ENCODE data around the gene DSCAM.
"Not testable (repeated sequence)": the region's sequence is repeated elsewhere in the genome, so short reads cannot be mapped to it uniquely, and the experiment has no call there.

Gene DSCAM

DNA sequence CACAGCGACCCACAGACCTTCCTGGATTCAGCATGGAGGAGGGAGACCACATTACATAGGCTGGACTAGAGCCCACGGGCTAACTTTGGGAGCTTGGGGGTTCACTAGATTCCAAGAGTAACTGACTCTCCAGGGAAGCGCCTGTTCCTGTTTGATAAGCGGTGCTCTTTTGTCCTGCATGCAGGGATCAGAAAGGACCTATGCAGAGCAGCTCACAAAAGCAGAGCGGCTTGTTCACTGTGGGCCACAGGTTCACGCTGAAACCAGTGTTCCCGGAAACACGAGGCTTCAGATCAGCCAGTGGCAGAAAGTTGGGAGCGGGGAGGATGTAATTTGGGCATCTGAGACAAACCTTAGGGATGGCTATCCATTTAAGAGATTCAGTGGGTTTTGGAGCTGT is 575.8 kb downstream of the DSCAM start:
- TF ChIP-seq, protein P1, sequence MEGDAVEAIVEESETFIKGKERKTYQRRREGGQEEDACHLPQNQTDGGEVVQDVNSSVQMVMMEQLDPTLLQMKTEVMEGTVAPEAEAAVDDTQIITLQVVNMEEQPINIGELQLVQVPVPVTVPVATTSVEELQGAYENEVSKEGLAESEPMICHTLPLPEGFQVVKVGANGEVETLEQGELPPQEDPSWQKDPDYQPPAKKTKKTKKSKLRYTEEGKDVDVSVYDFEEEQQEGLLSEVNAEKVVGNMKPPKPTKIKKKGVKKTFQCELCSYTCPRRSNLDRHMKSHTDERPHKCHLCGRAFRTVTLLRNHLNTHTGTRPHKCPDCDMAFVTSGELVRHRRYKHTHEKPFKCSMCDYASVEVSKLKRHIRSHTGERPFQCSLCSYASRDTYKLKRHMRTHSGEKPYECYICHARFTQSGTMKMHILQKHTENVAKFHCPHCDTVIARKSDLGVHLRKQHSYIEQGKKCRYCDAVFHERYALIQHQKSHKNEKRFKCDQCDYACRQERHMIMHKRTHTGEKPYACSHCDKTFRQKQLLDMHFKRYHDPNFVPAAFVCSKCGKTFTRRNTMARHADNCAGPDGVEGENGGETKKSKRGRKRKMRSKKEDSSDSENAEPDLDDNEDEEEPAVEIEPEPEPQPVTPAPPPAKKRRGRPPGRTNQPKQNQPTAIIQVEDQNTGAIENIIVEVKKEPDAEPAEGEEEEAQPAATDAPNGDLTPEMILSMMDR (IDR thresholded peaks at IDR 0.05; ENCODE audit: low read depth, low read length, missing control alignments) = no peak
- DNase-seq (ENCODE audit: extremely low read depth, low read depth) = no peak
- no peak overlapping the region for H3K4me3 ChIP-seq (replicated peaks; ENCODE audit: low read depth, low read length)

DNA sequence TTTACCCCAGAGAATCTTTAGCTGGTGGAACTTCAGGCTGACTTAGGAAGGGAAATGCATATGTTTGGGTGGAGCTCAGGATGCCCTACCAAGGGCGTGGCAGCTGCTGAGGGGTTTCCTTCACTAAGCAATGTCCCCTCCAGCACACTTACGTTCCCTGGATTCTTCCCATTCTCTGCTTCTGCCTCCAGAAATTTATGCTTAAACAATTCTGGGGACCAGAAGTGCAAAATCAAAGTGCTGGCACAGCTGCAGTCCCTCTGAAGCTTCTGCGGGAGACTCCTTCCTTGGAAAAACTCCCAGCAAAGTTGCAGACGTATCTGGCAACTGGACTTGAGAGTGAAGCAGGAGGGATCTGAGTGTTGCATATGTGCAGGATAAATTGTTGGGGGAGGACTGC is 576.9 kb downstream of the DSCAM start:
- no peak for DNase-seq (ENCODE audit: extremely low read depth, low read depth)
- no peak overlapping the region for H3K4me3 ChIP-seq (replicated peaks; ENCODE audit: low read depth, low read length)
- TF ChIP-seq, protein P1 (IDR thresholded peaks at IDR 0.05; ENCODE audit: low read depth, low read length, missing control alignments) = no peak

DNA sequence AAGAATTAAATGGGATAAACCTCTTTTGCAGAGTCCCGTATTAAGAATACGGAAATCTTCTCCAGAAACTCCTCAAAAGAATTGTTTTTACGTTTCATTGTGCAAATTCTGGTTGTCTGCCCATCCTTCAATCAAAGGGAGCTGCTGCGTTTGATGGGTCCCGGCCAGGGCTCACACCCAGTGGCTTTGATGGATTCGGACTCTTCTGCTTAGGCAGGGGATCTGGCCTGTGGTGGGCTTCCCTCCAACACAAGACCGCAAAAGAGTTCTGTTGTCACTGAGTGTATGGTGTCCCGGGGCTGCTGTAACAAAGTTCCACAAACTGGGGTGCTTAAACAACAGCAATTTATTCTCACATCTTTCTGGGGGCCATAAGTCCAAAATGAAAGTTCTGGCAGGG is 577.7 kb downstream of the DSCAM start:
- TF ChIP-seq, protein P1 (IDR thresholded peaks at IDR 0.05; ENCODE audit: low read depth, low read length, missing control alignments) = no peak
- H3K4me3 ChIP-seq (replicated peaks; ENCODE audit: low read depth, low read length) = no peak overlapping the region
- no peak for DNase-seq (ENCODE audit: extremely low read depth, low read depth)

DNA sequence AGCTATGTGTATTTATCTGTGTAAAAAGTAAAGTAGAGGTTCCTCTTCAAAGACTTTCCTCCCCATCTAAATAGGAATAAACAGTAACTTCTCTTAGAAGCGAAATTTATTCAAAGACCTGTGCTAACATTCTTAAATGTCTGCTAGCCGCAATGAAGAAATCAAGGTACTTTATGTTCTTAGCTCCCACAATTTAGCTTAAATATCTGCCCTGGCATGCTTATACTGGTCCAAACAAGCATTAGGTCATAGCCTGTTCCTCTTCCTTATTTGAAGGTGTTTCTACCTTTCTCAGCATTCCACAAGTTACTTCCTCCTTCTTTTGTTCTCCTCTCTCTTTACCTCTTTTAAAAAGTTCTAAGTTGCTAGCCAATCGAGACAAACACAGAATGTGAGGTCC is 588.5 kb downstream of the DSCAM start:
- DNase-seq (ENCODE audit: extremely low read depth, low read depth) = not testable (repeated sequence)

DNA sequence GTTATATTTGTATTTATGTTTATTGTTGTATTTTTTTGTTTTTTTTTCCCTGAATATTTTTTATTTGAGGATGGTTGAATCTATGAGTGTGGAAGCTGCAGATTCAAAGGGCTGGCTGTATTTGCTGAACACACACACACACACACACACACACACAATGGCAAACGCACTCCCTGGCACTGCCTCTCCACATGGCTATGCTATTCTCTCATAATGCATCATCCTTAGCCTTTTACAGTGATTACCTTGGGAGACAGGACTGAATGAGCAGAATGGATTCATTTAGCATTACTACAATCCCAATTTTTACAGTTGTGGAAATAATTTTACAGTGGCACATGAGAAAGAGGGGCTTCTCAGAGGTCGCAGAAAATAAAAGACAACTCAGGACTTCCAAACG is 589.6 kb downstream of the DSCAM start:
- TF ChIP-seq, protein P1 (IDR thresholded peaks at IDR 0.05; ENCODE audit: low read depth, low read length, missing control alignments) = no peak
- no peak for DNase-seq (ENCODE audit: extremely low read depth, low read depth)

More for the DNA sequence above, 588.5 kb downstream of the DSCAM start:
- not testable (repeated sequence) for H3K4me3 ChIP-seq (replicated peaks; ENCODE audit: low read depth, low read length)

DNA sequence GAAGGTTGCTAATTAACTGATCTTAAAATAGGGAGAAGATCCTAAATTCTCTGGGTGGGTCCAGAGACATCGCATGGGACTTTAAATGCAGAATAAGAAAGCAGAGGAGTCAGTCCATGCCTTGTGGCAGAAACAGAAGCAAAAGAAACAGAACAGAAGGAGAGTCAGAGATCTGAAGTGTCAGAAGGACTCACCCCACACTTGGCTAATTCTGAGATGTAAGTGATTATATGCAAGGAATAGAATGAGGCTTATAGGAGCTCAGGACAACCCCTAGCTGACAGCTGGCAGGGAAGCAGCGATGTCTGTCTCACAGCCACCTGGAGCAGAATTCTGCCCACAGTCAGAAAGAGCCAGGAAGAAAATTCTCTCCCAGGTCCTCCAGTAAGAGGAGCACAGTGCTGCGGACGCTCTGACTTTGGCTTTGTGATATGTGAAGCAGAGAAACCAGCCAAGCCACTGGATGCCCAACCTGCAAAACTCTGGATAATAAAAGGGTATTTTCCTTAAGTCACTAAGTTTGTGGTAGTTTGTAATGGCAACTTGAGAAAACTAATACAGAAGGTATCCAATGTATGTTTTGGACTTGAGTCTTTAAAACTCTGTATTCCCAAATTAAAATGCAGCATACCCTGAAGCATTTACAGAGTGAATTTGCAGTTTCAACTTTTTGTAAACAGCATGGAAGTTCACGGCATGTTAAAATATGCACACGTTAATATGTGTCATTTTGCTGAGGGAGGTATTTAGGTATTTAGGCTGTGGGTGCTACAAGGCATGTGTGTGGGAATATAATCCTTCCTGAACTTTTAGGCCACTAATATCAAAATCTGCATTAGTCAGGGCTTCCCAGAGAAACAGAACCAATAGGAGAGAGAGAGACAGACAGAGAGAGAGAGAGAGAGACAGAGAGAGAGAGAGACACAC is 591.2 kb downstream of the DSCAM start:
- no peak for DNase-seq (ENCODE audit: extremely low read depth, low read depth)
- H3K4me3 ChIP-seq (replicated peaks; ENCODE audit: low read depth, low read length) = no peak overlapping the region
- TF ChIP-seq, protein P1 (IDR thresholded peaks at IDR 0.05; ENCODE audit: low read depth, low read length, missing control alignments) = no peak

More for the DNA sequence above, 589.6 kb downstream of the DSCAM start:
- no peak overlapping the region for H3K4me3 ChIP-seq (replicated peaks; ENCODE audit: low read depth, low read length)

DNA sequence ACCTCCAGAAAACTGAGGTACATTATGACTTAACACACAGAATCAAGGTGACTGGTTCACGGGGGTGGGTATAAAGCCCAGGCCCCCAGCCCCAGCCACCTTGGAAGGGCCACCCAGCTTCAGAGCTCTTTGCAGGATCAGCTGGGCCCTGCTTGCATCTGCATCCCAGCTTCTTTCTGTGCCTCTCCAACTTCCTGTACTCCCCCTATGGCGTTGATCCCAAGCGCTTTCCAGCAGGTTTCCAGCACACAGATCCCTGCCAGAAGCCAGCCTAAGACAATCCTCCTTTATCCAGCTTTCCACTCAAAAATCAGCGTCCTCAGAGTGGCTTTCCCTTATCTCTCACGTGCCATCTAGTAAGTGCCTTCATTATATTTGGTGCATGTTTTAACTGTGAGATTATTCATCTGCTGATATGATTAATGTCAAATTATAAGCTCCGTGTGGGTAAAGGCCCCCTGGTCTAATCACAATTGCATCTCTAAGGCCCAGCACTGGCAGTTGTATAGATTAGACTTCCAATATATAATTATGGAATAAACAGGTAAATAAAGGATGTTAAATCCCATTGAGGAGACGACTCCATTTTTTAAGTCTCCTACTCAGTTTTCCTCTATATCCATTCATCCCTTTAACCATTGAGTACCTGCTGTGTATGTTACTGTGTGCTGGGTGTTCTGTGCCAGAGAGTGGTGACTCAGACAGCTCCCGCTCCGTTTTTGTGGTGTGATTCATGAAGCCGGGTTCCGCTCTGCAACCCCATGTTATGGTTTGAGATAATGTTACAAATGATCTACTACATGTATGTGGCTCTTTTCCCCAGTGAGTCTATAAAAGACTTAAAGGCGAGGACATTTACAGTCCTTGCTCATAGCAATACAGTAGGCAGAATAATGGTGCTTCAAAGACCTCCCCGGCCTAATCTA is 592.2 kb downstream of the DSCAM start:
- TF ChIP-seq, protein P1 (IDR thresholded peaks at IDR 0.05; ENCODE audit: low read depth, low read length, missing control alignments) = no peak
- no peak overlapping the region for H3K4me3 ChIP-seq (replicated peaks; ENCODE audit: low read depth, low read length)
- DNase-seq (ENCODE audit: extremely low read depth, low read depth) = no peak
